Stimulated activated CD4-positive, alpha-beta T cell treated with anti-CD3 and anti-CD28 coated beads, Interleukin-1b, Interleukin-23, amount 100 ng/mL, for 24 hours (primary cell): ENCODE measurements around the gene ST6GALNAC3.
"Not testable (repeated sequence)": the region's sequence is repeated elsewhere in the genome, so short reads cannot be mapped to it uniquely, and the experiment has no call there.

ENCODE experiments used
- DNase-seq, 4 experiments: peaks; one replicate each; pipeline ENCODE4 v3.0.0-alpha.2; 2020; ENCODE audit warnings: low read depth in 4 of 4, low spot score in 1 of 4

The ST6GALNAC3 gene

GRCh38 chr1:76317299-76317900 lies 242.9 kb downstream of the ST6GALNAC3 start:
- DNase-seq, result no peak

GRCh38 chr1:76330991-76331603 lies 256.6 kb downstream of the ST6GALNAC3 start:
- DNase-seq, result peak in 1 of 4 experiments; percentile 26

DNA sequence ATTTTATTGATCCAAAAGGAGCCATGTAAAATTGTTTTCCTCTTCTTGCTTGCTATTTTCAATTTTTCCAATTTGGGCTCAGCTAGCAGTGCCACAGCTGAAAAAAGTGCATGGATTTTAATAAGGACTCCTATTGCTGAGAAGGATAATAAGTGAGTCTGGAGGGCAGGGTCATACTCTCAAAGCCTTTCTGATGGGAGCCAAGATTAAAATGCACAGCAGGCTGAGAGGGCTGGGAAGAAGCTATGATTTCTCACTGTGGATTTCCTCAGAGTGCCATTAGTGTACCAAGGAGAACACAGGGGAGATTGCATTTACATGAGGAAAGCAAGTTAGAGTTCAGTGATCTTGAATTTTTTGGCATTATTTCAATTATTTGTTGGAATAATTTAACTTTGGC lies 261.3 kb downstream of the ST6GALNAC3 start:
- no peak for DNase-seq

- no peak for DNase-seq
These were observed 262.4 kb downstream of the ST6GALNAC3 start for GRCh38 chr1:76336931-76337371.

DNA sequence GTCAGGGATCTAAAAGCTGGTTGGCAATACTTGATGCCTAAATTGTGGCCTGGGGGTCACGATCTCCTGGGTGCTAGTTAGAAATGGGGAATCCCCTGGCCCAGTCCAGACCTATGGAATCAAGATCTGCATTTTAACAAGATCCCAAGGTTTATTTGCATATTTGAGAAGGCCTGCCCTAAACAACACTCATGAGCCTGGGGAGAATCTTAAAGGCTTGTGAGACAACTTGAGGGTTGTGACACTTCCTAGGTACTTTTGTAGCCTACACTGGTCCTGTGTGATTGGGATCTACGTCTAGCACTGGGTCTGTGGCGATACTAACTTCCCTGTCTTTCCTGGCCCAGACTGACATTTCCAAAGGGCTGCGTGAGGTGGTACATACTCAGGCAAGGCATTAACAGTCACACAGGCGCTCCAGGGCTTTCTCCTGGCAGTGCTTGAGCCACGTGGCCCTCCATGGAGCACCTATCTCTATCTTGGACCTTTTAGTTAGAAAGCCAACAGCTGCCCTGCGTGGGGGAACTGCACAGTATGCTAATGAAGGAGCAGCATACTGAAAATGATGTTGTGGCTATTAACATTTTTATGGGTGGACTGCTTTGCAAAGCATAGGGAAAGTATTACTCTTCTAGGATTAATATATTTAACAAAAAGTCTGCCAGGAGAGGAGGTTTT lies 263.1 kb downstream of the ST6GALNAC3 start:
- no peak for DNase-seq

GRCh38 chr1:76340056-76340455 lies 265.5 kb downstream of the ST6GALNAC3 start:
- no peak for DNase-seq

DNA sequence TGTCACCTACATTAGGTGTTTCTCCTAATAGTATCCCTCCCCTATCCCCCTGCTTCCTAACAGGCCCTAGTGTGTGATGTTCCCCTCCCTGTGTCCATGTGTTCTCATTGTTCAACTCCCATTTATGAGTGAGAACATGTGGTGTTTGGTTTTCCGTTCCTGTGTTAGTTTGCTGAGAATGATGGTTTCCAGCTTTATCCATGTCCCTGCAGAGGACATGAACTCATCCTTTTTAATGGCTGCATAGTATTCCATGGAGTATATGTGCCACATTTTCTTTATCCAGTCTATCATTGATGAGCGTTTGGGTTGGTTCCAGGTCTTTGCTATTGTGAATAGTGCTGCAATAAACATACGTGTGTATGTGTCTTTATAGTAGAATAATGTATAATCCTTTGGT lies 267.3 kb downstream of the ST6GALNAC3 start:
- not testable (repeated sequence) for DNase-seq

GRCh38 chr1:76343356-76343755 lies 268.8 kb downstream of the ST6GALNAC3 start:
- DNase-seq, result no peak

GRCh38 chr1:76351655-76352054 lies 277.1 kb downstream of the ST6GALNAC3 start:
- no peak for DNase-seq

- DNase-seq, result no peak
These were observed 278.3 kb downstream of the ST6GALNAC3 start for GRCh38 chr1:76352741-76353435.

- no peak for DNase-seq
These were observed 279.7 kb downstream of the ST6GALNAC3 start for GRCh38 chr1:76354236-76354635.

DNA sequence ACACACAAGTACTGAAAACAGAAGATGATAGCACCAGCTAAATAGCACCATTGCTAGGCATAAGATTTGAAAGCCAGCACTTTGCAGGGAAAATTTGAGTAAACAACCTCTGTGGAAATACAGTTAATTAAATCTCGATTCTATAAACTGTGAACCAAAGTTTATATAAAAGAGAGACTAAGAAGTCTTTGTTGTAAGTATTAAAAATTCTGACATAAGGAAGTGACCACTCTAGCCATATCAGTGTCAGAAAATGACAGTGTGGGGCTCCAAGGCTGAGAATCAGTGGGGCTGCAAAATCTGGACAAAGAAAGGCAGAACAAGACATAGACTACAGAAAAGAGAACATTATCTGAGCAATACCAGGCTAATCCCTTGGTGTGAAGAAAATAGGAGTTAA lies 292.2 kb downstream of the ST6GALNAC3 start:
- no peak for DNase-seq

GRCh38 chr1:76371941-76372340 lies 297.4 kb downstream of the ST6GALNAC3 start:
- DNase-seq, result no peak

DNA sequence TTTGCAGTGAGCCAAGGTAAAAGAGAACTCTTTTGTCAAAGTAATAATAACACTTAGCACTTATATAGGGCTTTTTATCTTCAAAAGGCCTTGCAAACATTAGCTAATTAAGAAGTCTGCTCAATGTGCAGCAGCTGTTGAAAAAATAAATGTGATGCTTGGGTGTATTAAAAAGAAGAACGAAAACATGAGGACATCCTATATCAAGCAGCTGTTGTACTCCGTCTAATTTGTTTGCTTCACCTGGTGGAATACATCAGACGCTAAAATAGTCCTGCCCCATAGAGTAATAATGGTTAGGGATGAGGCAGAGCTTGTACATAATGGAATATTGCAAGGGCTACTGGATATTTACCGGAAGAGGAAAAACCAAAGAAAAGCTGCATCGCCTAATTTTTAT lies 299.5 kb downstream of the ST6GALNAC3 start:
- DNase-seq, result no peak

DNA sequence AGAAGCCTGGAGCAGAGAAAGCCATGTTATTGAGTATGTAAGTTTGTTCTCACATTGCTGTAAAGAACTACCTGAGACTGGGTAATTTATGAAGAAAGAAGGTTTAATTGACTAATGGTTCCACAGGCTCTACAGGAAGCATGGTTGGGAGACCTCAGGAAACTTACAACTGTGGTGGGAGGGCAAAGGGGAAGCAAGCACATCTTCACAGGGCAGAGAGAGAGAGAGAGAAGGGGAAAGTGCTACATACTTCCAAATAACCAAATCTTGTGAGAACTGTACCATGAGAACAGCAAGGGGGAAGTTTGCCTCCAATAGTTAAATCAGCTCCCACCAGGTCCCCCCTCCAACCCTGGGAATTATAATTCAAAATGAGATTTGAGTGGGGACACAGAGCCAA lies 302.7 kb downstream of the ST6GALNAC3 start:
- no peak for DNase-seq

GRCh38 chr1:76379506-76379905 lies 305.0 kb downstream of the ST6GALNAC3 start:
- no peak for DNase-seq

GRCh38 chr1:76381450-76382097 lies 307.0 kb downstream of the ST6GALNAC3 start:
- no peak for DNase-seq

DNA sequence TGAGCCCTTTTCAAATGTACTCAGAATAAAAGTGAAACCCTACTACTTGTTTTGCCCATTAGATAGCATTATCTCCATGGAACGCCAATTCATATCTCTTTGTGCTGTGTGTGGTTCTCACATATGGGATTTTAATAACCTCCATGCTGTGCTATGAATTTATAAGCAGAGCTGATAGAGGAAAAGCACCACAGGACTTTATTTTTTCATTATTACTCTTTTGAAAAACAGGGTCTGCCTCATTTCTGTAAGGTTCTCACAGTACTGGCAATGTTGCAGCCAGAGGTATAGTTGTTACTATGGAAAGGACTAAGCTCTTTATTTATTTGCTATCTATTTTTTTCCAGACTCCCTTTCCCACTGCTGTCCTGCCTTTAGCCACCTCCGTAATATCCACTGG lies 313.7 kb downstream of the ST6GALNAC3 start:
- no peak for DNase-seq

GRCh38 chr1:76390456-76390855 lies 315.9 kb downstream of the ST6GALNAC3 start:
- DNase-seq, result no peak

- DNase-seq, result no peak
These were observed 320.5 kb downstream of the ST6GALNAC3 start for GRCh38 chr1:76395059-76395458.

DNA sequence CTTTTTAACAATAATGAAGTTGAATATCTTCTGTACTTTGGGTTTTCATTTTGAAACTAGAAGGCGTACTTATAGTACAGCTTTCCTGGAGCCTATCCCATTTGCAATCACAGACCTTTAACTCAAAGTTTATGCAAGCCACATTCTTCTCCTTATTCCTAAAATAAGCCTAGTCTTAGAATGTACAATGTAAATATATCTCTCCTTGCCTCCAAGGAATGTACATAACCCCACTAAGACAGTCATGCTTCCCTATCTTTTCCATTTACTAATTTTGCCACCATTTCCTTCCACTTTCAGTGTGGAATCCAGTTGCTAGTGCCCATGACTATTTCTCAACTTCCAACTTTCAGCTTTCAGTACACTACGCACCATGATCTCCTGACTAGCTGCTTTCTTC lies 327.6 kb downstream of the ST6GALNAC3 start:
- no peak for DNase-seq
